OCI-LY7 (cell line): ENCODE results near the gene PRSS1. TPM values are rescaled to one million over a fixed set of nuclear protein-coding genes. Genes with fewer than 3 reads are reported as not detected.

Experiments used
- BruUV-seq: library from RNA; stranded (reverse); fragments of 400-500 nt; replicated peaks from 2 replicates; lab custom pipeline; 2021; lab: Mats Ljungman, UMichigan
- CTCF ChIA-PET: fragments of 300-600 bp; sonication (Branson Sonifier 250); formaldehyde crosslinking; loops from one replicate; lab custom pipeline; 2022; ENCODE audit warnings: antibody characterized with exemption; ENCODE audit not compliant: unreplicated experiment; lab: Charles Lee
- POLR2A ChIA-PET: fragments of 300-600 bp; sonication (Branson Sonifier 250); formaldehyde crosslinking; loops from one replicate; lab custom pipeline; 2022; ENCODE audit warnings: antibody characterized with exemption; lab: Charles Lee
- DNase-seq: peaks from one replicate; pipeline ENCODE4 v3.0.0-alpha.2; 2015; ENCODE audit warnings: low spot score
- H2AFZ ChIP-seq: fragments of 200-600 bp; sonication (generic), shearing (Covaris generic); 2 replicates; pipeline ENCODE4 v1.6.1; 2014; ENCODE audit warnings: mild to moderate bottlenecking, antibody characterized with exemption, low read length, moderate library complexity
- H3K27ac ChIP-seq: fragments of 200-600 bp; sonication (generic); 2 replicates; pipeline ENCODE4 v1.5.1; 2014; ENCODE audit warnings: mixed run types, low read depth, mild to moderate bottlenecking, moderate library complexity, low read length, inconsistent platforms; ENCODE audit not compliant: poor library complexity, severe bottlenecking
- H3K36me3 ChIP-seq: fragments of 200-600 bp; sonication (generic); 2 replicates; pipeline ENCODE4 v1.6.1; 2014; ENCODE audit warnings: mild to moderate bottlenecking, antibody characterized with exemption, low read length, moderate library complexity, mixed read lengths; ENCODE audit not compliant: insufficient read depth
- H3K4me1 ChIP-seq: fragments of 200-600 bp; sonication (generic); 2 replicates; pipeline ENCODE4 v1.5.1; 2014; ENCODE audit warnings: mild to moderate bottlenecking, low read length; ENCODE audit not compliant: insufficient read depth, poor library complexity, severe bottlenecking
- H3K4me2 ChIP-seq: fragments of 200-600 bp; sonication (generic); 2 replicates; pipeline ENCODE4 v1.6.1; 2014; ENCODE audit warnings: mild to moderate bottlenecking, low read length
- H3K4me3 ChIP-seq: fragments of 200-600 bp; sonication (generic); 2 replicates; pipeline ENCODE4 v1.5.1; 2014; ENCODE audit warnings: mild to moderate bottlenecking, low read depth, low read length; ENCODE audit not compliant: poor library complexity, severe bottlenecking
- H3K79me2 ChIP-seq: fragments of 200-600 bp; sonication (generic); 2 replicates; pipeline ENCODE4 v1.6.1; 2016; ENCODE audit warnings: low read depth, mild to moderate bottlenecking, low read length, moderate library complexity, mixed read lengths; ENCODE audit not compliant: insufficient read depth
- H3K9me2 ChIP-seq: fragments of 200-600 bp; sonication (generic); 2 replicates; pipeline ENCODE4 v1.6.1; 2016; ENCODE audit warnings: mild to moderate bottlenecking, low read length, mixed read lengths; ENCODE audit not compliant: insufficient read depth
- H3K9me3 ChIP-seq: fragments of 200-600 bp; sonication (generic); 2 replicates; pipeline ENCODE4 v1.6.1; 2014; ENCODE audit warnings: mild to moderate bottlenecking, mixed run types, low read length, mixed read lengths
- H4K20me1 ChIP-seq: fragments of 200-600 bp; sonication (generic); 2 replicates; pipeline ENCODE4 v1.6.1; 2014; ENCODE audit warnings: mild to moderate bottlenecking, antibody characterized with exemption, low read length, moderate library complexity, mixed read lengths; ENCODE audit not compliant: insufficient read depth
- EZH2phosphoT487 ChIP-seq: fragments of 200-600 bp; sonication (generic); IDR thresholded peaks from 2 replicates; pipeline ENCODE4 v1.6.1; 2018; ENCODE audit warnings: low read depth, borderline replicate concordance, mild to moderate bottlenecking, mixed run types, antibody characterized with exemption, low read length, moderate library complexity, mixed read lengths
- intact Hi-C: fragments of 100-400 bp; cut with micrococcal nuclease; formaldehyde crosslinking; loops from one replicate; pipeline ENCODE4 v1.10.0; 2022; ENCODE audit not compliant: unreplicated experiment
- total RNA-seq, 2 experiments: library from RNA; depleted of rRNA in 1 of 2; stranded (reverse); fragments of >200 nt in 1 of 2; shearing (Covaris generic) in 1 of 2; gene quantifications; 2 replicates each; pipeline ENCODE4 v1.2.3, GENCODE V29; 2014 to 2022
- TF ChIP-seq, protein P1 (sequence below): fragments of 200-600 bp; sonication (generic); conservative IDR thresholded peaks from 2 replicates; pipeline ENCODE4 v1.5.1; 2014; ENCODE audit warnings: mild to moderate bottlenecking, antibody characterized with exemption, low read length, moderate library complexity, mixed read lengths

Gene PRSS1
- total RNA-seq, 2 experiments from 2014 or later: not detected

DNA sequence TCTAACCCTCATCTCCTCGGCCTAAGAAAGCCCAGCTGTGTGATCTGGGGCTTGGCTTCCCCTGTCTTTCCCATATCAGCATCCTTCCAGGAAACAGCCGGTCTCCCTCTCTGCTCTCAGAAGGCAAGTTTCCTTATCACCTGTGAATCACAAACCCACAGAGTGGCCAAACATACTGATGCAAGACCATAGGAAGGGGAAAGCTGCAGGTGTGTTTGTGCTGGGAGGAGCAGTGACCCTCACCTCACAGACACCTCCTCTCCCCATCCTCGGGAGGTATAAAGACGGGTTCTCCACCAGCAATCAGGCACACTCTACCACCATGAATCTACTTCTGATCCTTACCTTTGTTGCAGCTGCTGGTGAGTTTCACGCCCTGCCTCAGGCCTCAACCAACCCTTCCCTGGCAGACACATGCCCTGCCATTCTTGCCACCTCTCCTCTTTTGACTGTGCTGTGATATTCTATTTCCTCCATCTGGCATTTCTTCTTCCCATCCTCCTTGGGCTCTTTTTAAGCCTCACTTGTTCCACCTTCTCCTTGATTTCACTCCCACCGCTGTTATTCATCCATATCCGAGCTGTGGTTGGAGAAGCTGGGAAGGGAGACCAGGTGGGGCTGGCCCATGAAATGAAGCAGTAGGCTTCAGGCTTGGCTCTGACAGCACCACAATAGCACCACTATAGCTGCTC, 21.5 kb downstream of the PRSS1 start, which contains the start of gene PRSS2:
Gene PRSS2, plus strand, starts transcription at position 310 of the 692 bp plus-strand sequence. Its CDS starts 13 bp downstream, at position 323.
- no peaks in the 10 kb centered on the region for H3K9me3 ChIP-seq
- peak within 1 kb of the TSS; percentile 7 for H3K4me3 ChIP-seq
- DNase-seq: peak; percentile 53
- BruUV-seq: no TSS peak
- no peaks in the 10 kb centered on the region for H4K20me1 ChIP-seq
- ChIA-PET CTCF (interaction anchor here (1.1 to 1.3 kb wide), 2 partner anchors 40 to 57 kb away, joined by 4 to 7 read pairs; no protein-coding TSS in a partner anchor), POLR2A (interaction anchor here (0.7 to 3.0 kb wide), 10 partner anchors 8 to 57 kb away, joined by 3 to 23 read pairs (median 4); no protein-coding TSS in a partner anchor)
- H3K27ac ChIP-seq: peak within 1 kb of the TSS; percentile 78
- no peak for TF ChIP-seq EZH2phosphoT487
- TF ChIP-seq, protein P1, sequence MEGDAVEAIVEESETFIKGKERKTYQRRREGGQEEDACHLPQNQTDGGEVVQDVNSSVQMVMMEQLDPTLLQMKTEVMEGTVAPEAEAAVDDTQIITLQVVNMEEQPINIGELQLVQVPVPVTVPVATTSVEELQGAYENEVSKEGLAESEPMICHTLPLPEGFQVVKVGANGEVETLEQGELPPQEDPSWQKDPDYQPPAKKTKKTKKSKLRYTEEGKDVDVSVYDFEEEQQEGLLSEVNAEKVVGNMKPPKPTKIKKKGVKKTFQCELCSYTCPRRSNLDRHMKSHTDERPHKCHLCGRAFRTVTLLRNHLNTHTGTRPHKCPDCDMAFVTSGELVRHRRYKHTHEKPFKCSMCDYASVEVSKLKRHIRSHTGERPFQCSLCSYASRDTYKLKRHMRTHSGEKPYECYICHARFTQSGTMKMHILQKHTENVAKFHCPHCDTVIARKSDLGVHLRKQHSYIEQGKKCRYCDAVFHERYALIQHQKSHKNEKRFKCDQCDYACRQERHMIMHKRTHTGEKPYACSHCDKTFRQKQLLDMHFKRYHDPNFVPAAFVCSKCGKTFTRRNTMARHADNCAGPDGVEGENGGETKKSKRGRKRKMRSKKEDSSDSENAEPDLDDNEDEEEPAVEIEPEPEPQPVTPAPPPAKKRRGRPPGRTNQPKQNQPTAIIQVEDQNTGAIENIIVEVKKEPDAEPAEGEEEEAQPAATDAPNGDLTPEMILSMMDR: no peak
- H3K4me1 ChIP-seq: peaks cover 35% of the 10 kb centered on the region
- intact Hi-C loops: loop anchor here (1.0 to 2.0 kb wide), 4 partner anchors 30 to 57 kb away; no protein-coding TSS in a partner anchor
- no peaks in the 10 kb centered on the region for H3K9me2 ChIP-seq
- H2AFZ ChIP-seq: no peak within 1 kb of the TSS
- peak within 1 kb of the TSS; percentile 61 for H3K4me2 ChIP-seq
- H3K79me2 ChIP-seq: no peaks in the 10 kb centered on the region
- H3K36me3 ChIP-seq: no peaks in the 10 kb centered on the region

DNA sequence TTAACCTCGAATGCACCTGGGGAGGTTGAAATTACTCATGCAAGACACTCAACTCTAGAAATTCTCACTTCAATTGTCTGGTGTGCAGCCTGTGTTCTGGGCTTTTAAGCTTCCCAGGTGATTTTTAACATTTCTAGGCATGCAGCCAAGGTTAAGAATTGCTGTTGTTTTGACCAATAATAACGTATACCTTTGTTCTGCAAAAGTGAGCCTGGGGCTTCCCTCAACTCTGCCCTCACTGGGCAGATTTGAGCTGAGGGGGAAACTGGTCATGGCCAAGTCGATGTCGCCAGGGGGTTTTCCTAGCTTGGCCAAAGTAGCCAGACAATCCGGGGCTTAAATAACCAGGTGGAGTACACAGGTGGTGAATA, 22.1 kb downstream of the PRSS1 start:
- intact Hi-C loops: loop anchor here (1.0 to 2.0 kb wide), 4 partner anchors 31 to 57 kb away; no protein-coding TSS in a partner anchor
- H3K9me2 ChIP-seq: no peaks in the 10 kb centered on the region
- no TSS peak for BruUV-seq
- peak overlapping the region; percentile 7 for H3K4me3 ChIP-seq
- ChIA-PET POLR2A (interaction anchor here (0.7 to 3.0 kb wide), 11 partner anchors 13 to 164 kb away, joined by 3 to 23 read pairs (median 4); no protein-coding TSS in a partner anchor), CTCF (interaction anchor here (1.0 to 2.3 kb wide), 4 partner anchors 12 to 57 kb away, joined by 3 to 15 read pairs (median 6); no protein-coding TSS in a partner anchor)
- H3K4me2 ChIP-seq: peak overlapping the region; percentile 61
- DNase-seq: peak; percentile 91
- no peaks in the 10 kb centered on the region for H4K20me1 ChIP-seq
- H3K79me2 ChIP-seq: no peaks in the 10 kb centered on the region
- H3K4me1 ChIP-seq: peaks cover 35% of the 10 kb centered on the region
- no peak for TF ChIP-seq EZH2phosphoT487
- TF ChIP-seq, protein P1: no peak
- peak overlapping the region; percentile 78 for H3K27ac ChIP-seq
- H3K9me3 ChIP-seq: no peaks in the 10 kb centered on the region
- H3K36me3 ChIP-seq: no peaks in the 10 kb centered on the region
- no peak overlapping the region for H2AFZ ChIP-seq
